ENCODE data around the gene ATG5. TPM values are rescaled to one million over a fixed set of nuclear protein-coding genes. Genes with fewer than 3 reads are reported as not detected.

The ATG5 gene
- total RNA-seq, 2 donors from 2014 or later = 41.4 to 59.7 TPM

- Mint-ChIP-seq H3K4me3 (peak overlapping the region; percentile 76), H3K4me1 (ENCODE audit: low read depth in 2 of 2) (peaks cover 44 to 65% of the 10 kb centered on the region in 2 donors), H3K27me3 (no peaks in the 10 kb centered on the region), H3K27ac (peak overlapping the region in 1 of 2 donors; percentile 98), H3K36me3 (peaks cover 7% of the 10 kb centered on the region), H3K9me3 (no peaks in the 10 kb centered on the region)
- DNase-seq (ENCODE audit: low spot score) (no peak), ATAC-seq (no peak)
Measured at GRCh38 chr6:106186172-106186571, 139.4 kb downstream of the ATG5 start.

GRCh38 chr6:106185615-106186014 is 139.9 kb downstream of the ATG5 start:
- Mint-ChIP-seq H3K36me3 (peaks cover 7% of the 10 kb centered on the region), H3K27me3 (no peaks in the 10 kb centered on the region), H3K27ac (peak overlapping the region in 1 of 2 donors; percentile 98), H3K9me3 (no peaks in the 10 kb centered on the region), H3K4me3 (peak overlapping the region; percentile 76), H3K4me1 (ENCODE audit: low read depth in 2 of 2) (peaks cover 44 to 66% of the 10 kb centered on the region in 2 donors)
- DNase-seq (ENCODE audit: low spot score) (no peak), ATAC-seq (peak; percentile 38 to 59)

GRCh38 chr6:106184629-106185028 is 140.9 kb downstream of the ATG5 start:
- ATAC-seq = peak; percentile 37 to 46
- Mint-ChIP-seq H3K4me1 (ENCODE audit: low read depth in 2 of 2) (peaks cover 44 to 66% of the 10 kb centered on the region in 2 donors), H3K36me3 (peaks cover 7% of the 10 kb centered on the region), H3K27ac (peak overlapping the region in 1 of 2 donors; percentile 98), H3K27me3 (no peaks in the 10 kb centered on the region), H3K9me3 (no peaks in the 10 kb centered on the region), H3K4me3 (peak overlapping the region; percentile 82)
- no peak for DNase-seq (ENCODE audit: low spot score)

DNA sequence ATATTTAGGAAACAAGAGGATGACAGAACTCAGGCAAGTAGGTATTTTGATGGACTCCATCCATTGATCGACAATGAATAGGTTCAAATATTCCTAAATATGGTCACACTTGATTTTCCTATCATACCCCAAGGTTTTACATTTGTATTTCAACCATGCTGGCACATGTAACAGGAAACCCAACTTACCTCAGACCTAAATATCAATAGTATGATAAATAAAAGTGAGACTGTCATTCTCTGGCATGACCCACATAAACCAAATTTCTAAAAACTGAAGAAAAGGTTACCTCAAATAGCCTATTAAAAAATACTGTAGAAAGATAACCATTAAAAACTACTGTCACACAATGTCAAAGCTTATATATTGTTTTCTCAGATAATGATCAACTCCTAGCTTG is 142.1 kb downstream of the ATG5 start:
- H3K27ac Mint-ChIP-seq = peak overlapping the region in 1 of 2 donors; percentile 79
- no peaks in the 10 kb centered on the region for H3K9me3 Mint-ChIP-seq
- no peak for ATAC-seq
- H3K4me3 Mint-ChIP-seq = peak overlapping the region; percentile 82
- no peaks in the 10 kb centered on the region for H3K27me3 Mint-ChIP-seq
- peaks cover 7% of the 10 kb centered on the region for H3K36me3 Mint-ChIP-seq
- no peak for DNase-seq (ENCODE audit: low spot score)
- peaks cover 38 to 58% of the 10 kb centered on the region in 2 donors for H3K4me1 Mint-ChIP-seq (ENCODE audit: low read depth in 2 of 2)

DNA sequence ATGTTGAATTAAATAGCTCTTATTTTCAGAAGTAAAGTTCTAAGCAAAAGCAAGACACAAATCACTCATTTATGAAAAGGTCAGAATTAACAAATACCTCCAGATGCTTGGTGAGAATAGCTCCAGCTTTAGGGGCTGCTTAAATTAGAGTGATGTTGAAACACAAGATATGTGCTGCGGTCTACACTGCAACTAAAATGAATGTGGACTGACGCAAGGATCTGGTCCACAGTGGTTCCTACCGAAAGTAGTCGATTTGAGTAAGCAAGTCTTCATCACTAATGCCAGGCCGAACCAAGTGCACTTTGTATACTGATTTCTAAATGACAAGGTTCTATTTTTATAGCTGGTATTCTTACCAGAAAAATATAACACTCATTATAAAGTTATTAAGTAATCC is 143.1 kb downstream of the ATG5 start:
- peaks cover 7% of the 10 kb centered on the region for H3K36me3 Mint-ChIP-seq
- peaks cover 31 to 51% of the 10 kb centered on the region in 2 donors for H3K4me1 Mint-ChIP-seq (ENCODE audit: low read depth in 2 of 2)
- H3K27me3 Mint-ChIP-seq = no peaks in the 10 kb centered on the region
- H3K27ac Mint-ChIP-seq = peak overlapping the region in 1 of 2 donors; percentile 79
- ATAC-seq = peak; percentile 82 to 86
- peak overlapping the region; percentile 82 for H3K4me3 Mint-ChIP-seq
- no peaks in the 10 kb centered on the region for H3K9me3 Mint-ChIP-seq
- no peak for DNase-seq (ENCODE audit: low spot score)

GRCh38 chr6:106181664-106182418 is 143.7 kb downstream of the ATG5 start:
- H3K9me3 Mint-ChIP-seq = peaks cover 2% of the 10 kb centered on the region
- peaks cover 32 to 51% of the 10 kb centered on the region in 2 donors for H3K4me1 Mint-ChIP-seq (ENCODE audit: low read depth in 2 of 2)
- H3K36me3 Mint-ChIP-seq = peaks cover 10% of the 10 kb centered on the region
- H3K27ac Mint-ChIP-seq = peak overlapping the region in 1 of 2 donors; percentile 79
- H3K4me3 Mint-ChIP-seq = peak overlapping the region; percentile 82
- DNase-seq (ENCODE audit: low spot score) = no peak
- ATAC-seq = peak; percentile 65 to 77
- no peaks in the 10 kb centered on the region for H3K27me3 Mint-ChIP-seq

DNA sequence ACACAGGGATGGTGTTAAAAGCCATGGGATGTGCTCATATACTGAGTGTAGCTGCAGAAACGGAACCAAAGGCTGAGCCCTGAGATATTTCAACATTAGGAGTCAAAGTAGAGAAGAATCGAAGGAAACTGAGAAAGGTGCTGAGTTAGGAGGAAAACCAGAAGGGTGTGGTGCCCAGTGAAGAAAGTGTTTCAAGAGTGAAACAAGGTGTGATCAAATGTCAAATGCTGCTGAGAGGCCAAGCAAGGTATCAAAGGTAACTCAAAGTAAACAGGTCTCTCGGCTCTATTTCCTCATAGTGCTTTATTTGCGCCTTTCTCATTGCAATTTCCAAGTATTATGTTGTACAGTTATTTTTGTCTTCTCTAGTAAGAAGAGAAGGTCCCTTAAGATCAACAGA is 145.4 kb downstream of the ATG5 start:
- no peak for DNase-seq (ENCODE audit: low spot score)
- H3K36me3 Mint-ChIP-seq = peaks cover 10% of the 10 kb centered on the region
- peaks cover 10% of the 10 kb centered on the region for H3K9me3 Mint-ChIP-seq
- no peak overlapping the region for H3K4me3 Mint-ChIP-seq
- no peak overlapping the region for H3K27ac Mint-ChIP-seq
- no peaks in the 10 kb centered on the region for H3K27me3 Mint-ChIP-seq
- peaks cover 32 to 49% of the 10 kb centered on the region in 2 donors for H3K4me1 Mint-ChIP-seq (ENCODE audit: low read depth in 2 of 2)
- no peak for ATAC-seq

DNA sequence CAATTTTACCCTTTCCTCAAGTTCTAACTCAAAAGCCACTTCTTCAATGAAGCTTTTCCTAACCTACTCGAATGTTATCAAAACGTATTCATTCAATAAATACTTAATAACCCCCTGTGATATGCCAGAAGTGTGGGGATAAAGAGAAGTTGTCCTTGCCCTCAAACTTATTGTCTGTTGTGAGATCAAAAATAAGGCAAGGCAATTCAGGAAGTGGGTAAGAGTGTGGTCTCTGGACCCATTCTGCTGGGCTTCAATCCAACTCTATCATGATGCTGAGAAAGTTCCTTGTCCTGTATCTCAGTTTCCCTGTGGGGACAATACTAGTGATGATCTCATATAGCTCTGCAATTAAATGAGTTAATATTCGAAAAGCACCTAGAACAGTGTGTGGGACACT is 146.7 kb downstream of the ATG5 start:
- Mint-ChIP-seq H3K36me3 (peaks cover 10% of the 10 kb centered on the region), H3K27me3 (no peaks in the 10 kb centered on the region), H3K27ac (no peak overlapping the region), H3K4me3 (no peak overlapping the region), H3K4me1 (ENCODE audit: low read depth in 2 of 2) (peaks cover 27 to 41% of the 10 kb centered on the region in 2 donors), H3K9me3 (peaks cover 10% of the 10 kb centered on the region)
- no peak for DNase-seq (ENCODE audit: low spot score)
- ATAC-seq = no peak

GRCh38 chr6:106177786-106178185 is 147.8 kb downstream of the ATG5 start:
- no peak overlapping the region for H3K4me3 Mint-ChIP-seq
- DNase-seq (ENCODE audit: low spot score) (no peak), ATAC-seq (no peak)
- no peak overlapping the region for H3K27ac Mint-ChIP-seq
- H3K36me3 Mint-ChIP-seq = peaks cover 10% of the 10 kb centered on the region
- H3K4me1 Mint-ChIP-seq (ENCODE audit: low read depth in 2 of 2) = peaks cover 30 to 42% of the 10 kb centered on the region in 2 donors
- H3K9me3 Mint-ChIP-seq = peaks cover 10% of the 10 kb centered on the region
- H3K27me3 Mint-ChIP-seq = no peaks in the 10 kb centered on the region

GRCh38 chr6:106173124-106173879 is 152.3 kb downstream of the ATG5 start:
- H3K27me3 Mint-ChIP-seq = no peaks in the 10 kb centered on the region
- H3K9me3 Mint-ChIP-seq = peaks cover 13% of the 10 kb centered on the region
- ATAC-seq = peak; percentile 91 to 92
- H3K4me3 Mint-ChIP-seq = peak overlapping the region; percentile 72
- H3K27ac Mint-ChIP-seq = peak overlapping the region; percentile 79 to 94
- no peak for DNase-seq (ENCODE audit: low spot score)
- peaks cover 20% of the 10 kb centered on the region for H3K36me3 Mint-ChIP-seq
- H3K4me1 Mint-ChIP-seq (ENCODE audit: low read depth in 2 of 2) = peaks cover 43 to 55% of the 10 kb centered on the region in 2 donors

DNA sequence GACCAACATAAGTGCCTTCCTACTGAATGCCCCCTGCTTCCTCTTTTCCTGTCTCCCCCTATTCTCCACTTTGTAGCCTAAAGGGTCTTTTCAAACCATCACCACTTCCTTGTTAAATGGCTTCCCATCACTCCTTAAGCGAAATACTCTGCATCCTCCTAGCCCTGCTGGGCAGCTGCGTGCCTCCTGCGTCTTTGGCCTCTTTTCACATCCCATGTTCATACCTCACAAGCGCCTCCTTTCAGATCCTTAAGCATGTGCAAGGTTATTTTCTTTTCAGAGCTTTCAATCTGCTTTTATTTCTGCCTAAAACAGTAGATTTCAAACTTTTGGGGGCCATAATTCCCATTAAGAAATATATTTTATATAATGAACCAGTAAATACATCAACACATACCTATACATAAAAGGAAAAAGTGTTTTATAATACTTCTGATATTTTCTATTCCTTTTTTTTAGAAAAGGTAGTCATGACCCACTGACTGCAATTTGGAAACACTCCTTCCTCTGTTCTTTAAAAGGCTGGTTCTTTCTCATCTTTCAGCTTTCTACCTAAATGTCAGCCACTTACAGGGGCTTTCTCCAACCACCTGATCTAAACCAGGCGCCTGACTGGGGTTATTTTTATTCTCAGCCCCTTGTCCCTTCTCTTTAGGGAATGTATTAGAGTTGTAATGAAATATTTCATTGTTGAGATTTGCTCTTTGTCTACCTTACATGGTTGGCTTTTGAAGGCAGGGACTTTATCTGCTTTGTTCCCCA is 155.3 kb downstream of the ATG5 start:
- Mint-ChIP-seq H3K4me3 (no peak overlapping the region), H3K9me3 (peaks cover 3% of the 10 kb centered on the region), H3K36me3 (peaks cover 15% of the 10 kb centered on the region), H3K27ac (peak overlapping the region; percentile 3 to 64), H3K27me3 (no peaks in the 10 kb centered on the region), H3K4me1 (ENCODE audit: low read depth in 2 of 2) (peaks cover 48 to 68% of the 10 kb centered on the region in 2 donors)
- DNase-seq (ENCODE audit: low spot score) (no peak), ATAC-seq (no peak)

GRCh38 chr6:106169517-106169916 is 156.0 kb downstream of the ATG5 start:
- Mint-ChIP-seq H3K27ac (peak overlapping the region; percentile 3 to 64), H3K4me1 (ENCODE audit: low read depth in 2 of 2) (peaks cover 52 to 75% of the 10 kb centered on the region in 2 donors), H3K36me3 (peaks cover 18% of the 10 kb centered on the region), H3K9me3 (peaks cover 3% of the 10 kb centered on the region), H3K4me3 (no peak overlapping the region), H3K27me3 (no peaks in the 10 kb centered on the region)
- DNase-seq (ENCODE audit: low spot score) (no peak), ATAC-seq (no peak)

DNA sequence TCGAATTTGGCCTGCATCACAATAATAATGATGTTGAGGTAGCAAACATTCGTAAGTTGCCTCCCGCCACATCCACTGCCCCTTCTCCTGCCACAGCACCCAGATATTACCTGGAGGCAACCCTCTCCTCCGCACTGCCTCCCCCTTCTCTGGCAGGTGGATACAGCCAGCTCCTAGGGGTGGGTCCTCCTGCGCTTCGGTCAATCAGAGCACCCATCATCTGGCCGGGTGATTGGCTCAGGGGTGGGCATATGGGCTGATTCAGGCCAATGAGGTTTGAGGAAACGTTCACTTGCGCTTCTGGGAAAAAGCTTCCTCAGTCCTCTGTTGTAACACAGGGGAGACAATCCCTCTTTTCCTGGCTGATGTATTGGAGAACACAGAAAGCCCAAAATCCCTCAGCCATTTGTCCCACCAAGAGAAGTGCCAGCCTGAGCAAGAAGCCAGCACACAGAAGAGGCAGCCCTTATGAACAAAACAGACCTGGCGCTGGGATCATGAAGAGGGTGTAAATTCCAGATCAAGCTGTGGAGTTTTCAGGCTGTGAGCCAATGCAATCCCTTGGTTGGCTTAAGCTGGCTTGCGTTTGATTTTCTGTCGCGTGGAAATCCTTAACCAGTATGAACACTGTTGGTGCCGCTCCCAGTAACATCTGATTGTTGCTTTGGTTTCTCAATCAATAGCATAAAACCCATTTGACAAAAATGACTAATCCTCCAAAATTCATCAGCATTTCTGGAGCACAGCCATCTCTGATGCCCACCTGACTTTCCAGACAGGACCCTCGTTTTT is 157.3 kb downstream of the ATG5 start:
- Mint-ChIP-seq H3K4me3 (no peak overlapping the region), H3K9me3 (peaks cover 3% of the 10 kb centered on the region), H3K36me3 (peaks cover 21% of the 10 kb centered on the region), H3K27ac (peak overlapping the region in 1 of 2 donors; percentile 99), H3K27me3 (no peaks in the 10 kb centered on the region), H3K4me1 (ENCODE audit: low read depth in 2 of 2) (peaks cover 57 to 80% of the 10 kb centered on the region in 2 donors)
- ATAC-seq (no peak), DNase-seq (ENCODE audit: low spot score) (no peak)
